Cardiac fibroblast (primary cell): ENCODE measurements around the gene LLCFC1.

Source experiments
- DNase-seq, 2 donors: peaks; one replicate each; pipeline versions ENCODE4 v3.0.0 to v3.0.0-alpha.2; 2010; ENCODE audit warnings: low read depth in 2 of 2
- H3K4me3 ChIP-seq, 2 donors: replicated peaks in 1 of 2; 1 replicate in 1 of 2; 2 replicates in 1 of 2; pipeline ENCODE4 v1.5.1; 2011; ENCODE audit warnings: low read depth in 2 of 2, low read length in 2 of 2, mild to moderate bottlenecking in 2 of 2, moderate library complexity in 1 of 2
- TF ChIP-seq, protein P1 (sequence below): IDR thresholded peaks from one replicate; pipeline ENCODE4 v1.5.1; 2011; ENCODE audit warnings: low read depth, mild to moderate bottlenecking, low read length, inconsistent platforms

Gene LLCFC1

DNA sequence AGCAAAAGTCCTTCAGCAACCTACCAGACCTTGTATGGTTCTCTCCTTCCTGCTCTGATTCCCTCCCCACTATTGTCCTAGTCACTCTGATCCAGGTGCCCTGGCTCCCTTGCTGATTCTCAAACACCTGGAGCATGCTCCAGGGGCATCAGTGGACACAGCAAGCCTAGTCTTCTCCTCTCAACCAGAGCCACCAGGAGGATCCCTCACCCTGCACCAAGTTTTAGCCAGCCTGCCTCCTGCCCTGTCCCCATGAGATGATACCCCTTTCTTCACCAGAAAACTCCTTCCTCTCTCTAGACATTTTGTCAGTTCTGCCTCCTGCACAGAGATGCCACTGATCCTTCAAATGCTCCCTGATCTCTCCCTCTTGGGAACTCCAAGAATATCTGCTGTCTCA lies 11.0 kb downstream of the LLCFC1 start:
- TF ChIP-seq, protein P1, sequence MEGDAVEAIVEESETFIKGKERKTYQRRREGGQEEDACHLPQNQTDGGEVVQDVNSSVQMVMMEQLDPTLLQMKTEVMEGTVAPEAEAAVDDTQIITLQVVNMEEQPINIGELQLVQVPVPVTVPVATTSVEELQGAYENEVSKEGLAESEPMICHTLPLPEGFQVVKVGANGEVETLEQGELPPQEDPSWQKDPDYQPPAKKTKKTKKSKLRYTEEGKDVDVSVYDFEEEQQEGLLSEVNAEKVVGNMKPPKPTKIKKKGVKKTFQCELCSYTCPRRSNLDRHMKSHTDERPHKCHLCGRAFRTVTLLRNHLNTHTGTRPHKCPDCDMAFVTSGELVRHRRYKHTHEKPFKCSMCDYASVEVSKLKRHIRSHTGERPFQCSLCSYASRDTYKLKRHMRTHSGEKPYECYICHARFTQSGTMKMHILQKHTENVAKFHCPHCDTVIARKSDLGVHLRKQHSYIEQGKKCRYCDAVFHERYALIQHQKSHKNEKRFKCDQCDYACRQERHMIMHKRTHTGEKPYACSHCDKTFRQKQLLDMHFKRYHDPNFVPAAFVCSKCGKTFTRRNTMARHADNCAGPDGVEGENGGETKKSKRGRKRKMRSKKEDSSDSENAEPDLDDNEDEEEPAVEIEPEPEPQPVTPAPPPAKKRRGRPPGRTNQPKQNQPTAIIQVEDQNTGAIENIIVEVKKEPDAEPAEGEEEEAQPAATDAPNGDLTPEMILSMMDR = no peak
- no peak overlapping the region for H3K4me3 ChIP-seq
- no peak for DNase-seq

- H3K4me3 ChIP-seq = no peak overlapping the region
- DNase-seq = no peak
- TF ChIP-seq, protein P1 = no peak
Measured at GRCh38 chr7:142954680-142955268, 15.5 kb downstream of the LLCFC1 start.

DNA sequence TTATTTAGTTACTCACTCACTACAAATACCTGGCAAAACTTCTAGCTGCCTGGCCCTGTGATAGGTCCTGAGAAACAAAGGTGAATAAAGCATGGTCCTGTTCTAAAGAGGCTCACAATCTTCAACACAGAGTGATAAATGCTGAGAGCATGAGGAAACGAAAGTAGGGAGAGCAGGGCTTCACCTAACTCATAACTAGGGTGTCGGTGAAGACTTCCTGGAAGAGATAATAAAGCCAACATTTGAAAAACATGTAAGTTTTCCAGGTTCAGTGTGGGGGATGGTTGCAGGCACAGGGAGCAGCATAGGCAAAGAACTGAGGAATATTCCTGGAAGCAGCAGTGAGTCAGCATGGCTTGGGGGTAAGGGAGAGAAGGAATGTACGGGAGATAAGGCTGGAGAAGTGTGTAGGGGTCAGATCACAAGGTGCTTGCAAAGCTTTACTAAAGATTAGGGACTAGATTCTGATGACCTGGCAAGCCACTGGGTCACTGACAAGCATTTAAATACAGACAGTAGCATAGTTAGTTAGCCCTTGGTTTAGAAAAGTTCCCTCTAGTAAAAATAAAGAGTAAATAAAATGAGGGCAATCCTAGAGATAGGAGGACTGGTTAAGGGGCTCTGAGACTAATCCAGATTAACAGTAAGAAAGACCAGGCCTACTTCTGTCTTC lies 17.8 kb downstream of the LLCFC1 start:
- TF ChIP-seq, protein P1 = no peak
- H3K4me3 ChIP-seq = no peak overlapping the region
- DNase-seq = peak in 1 of 2 donors; percentile 27

DNA sequence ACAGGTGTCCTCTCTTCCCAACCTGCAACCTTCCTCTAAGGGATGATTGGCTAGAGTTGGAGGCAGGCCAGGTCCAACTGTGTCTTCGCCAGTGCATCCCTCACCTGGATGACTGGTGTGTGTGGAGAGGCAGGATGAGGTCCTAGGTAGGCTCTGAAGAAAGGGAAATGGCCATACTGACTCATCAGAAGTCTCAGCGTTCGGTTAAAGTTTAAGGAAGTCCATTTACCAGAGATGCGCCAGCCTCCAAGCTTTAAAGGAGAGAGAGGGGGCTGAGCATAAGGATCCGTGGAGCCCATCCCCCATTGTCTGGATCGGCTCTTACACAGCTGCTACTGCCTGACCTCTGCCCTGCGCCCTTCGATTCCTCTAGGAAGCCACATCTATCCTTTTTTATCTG lies 18.4 kb downstream of the LLCFC1 start:
- H3K4me3 ChIP-seq = no peak overlapping the region
- DNase-seq = no peak
- TF ChIP-seq, protein P1 = no peak

- TF ChIP-seq, protein P1 = no peak
- DNase-seq = no peak
Measured at GRCh38 chr7:142959202-142959601, 19.9 kb downstream of the LLCFC1 start.

DNA sequence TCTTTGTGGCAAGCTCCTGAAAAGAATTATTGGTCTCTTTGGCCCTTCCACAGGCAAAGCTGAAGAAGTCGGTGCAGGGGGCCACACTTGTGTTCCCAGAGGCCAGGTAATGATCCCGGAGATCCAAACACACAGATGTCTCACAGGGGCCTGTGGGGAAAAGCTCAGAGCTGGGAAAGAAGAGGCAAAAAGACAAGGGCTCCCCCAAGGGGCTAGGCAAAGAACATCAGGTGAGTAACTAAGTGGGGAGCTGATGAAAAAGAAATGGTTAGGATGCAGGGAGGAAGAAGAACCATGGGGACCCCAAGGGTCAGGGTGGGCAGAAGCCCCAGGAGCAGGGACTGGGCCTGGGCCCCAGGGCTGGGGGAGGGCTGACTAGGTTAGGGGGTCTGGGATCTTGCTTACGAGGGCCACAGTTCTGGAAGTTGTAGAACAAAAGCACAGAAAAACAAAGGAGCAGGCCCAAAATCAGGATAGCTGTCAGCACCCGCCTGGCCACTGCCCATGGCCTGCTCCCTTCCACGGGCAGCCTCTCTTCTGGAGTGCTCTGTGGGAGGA lies 21.8 kb downstream of the LLCFC1 start:
- TF ChIP-seq, protein P1 = no peak
- DNase-seq = no peak
- no peak overlapping the region for H3K4me3 ChIP-seq

More at GRCh38 chr7:142959202-142959601, 19.9 kb downstream of the LLCFC1 start:
- H3K4me3 ChIP-seq = no peak overlapping the region

DNA sequence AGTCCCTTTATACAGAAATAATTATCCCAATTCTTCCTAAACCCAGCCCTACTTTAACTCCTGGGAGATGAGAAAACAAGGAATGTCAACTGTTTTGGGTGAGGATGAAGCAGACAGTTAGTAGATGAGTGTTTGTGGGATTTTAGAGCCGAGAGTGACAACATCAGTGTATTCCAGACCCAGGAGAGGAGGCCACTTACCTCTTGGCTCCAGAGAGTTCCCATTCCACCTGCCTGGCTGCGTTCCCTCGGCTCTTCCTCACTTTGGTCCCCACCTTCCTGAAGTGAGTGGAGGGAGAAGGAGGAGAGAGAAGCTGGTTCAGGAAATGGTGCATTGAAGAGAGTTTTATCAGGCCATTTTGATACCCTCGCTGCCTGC lies 22.3 kb downstream of the LLCFC1 start:
- no peak overlapping the region for H3K4me3 ChIP-seq
- no peak for DNase-seq
- TF ChIP-seq, protein P1 = no peak
